NB4 (cell line): ENCODE data around the gene LRRC37B.
"Not testable (repeated sequence)": the region's sequence is repeated elsewhere in the genome, so short reads cannot be mapped to it uniquely, and the experiment has no call there.

Experiments
- DNase-seq: peaks from one replicate; pipeline ENCODE4 v3.0.0; 2010; ENCODE audit warnings: low read depth
- H3K4me3 ChIP-seq: one replicate; pipeline ENCODE4 v1.5.1; 2011; ENCODE audit warnings: mild to moderate bottlenecking, low read depth, low read length, moderate library complexity
- MYC ChIP-seq: IDR thresholded peaks from 2 replicates; pipeline ENCODE4 v1.6.1; 2011; ENCODE audit warnings: low read depth, low read length
- POLR2A ChIP-seq: IDR thresholded peaks from 2 replicates; pipeline ENCODE4 v1.6.1; 2011; ENCODE audit warnings: mild to moderate bottlenecking; ENCODE audit not compliant: insufficient read length; ENCODE audit errors: extremely low read depth
- TF ChIP-seq, protein P1 (sequence below): IDR thresholded peaks from one replicate; pipeline ENCODE4 v1.5.1; 2012; ENCODE audit warnings: low read depth, low read length
- TF ChIP-seq, protein P2 (sequence below): IDR thresholded peaks from 2 replicates; pipeline ENCODE4 v1.6.1; 2011; ENCODE audit warnings: low read depth, low read length

Gene LRRC37B

DNA sequence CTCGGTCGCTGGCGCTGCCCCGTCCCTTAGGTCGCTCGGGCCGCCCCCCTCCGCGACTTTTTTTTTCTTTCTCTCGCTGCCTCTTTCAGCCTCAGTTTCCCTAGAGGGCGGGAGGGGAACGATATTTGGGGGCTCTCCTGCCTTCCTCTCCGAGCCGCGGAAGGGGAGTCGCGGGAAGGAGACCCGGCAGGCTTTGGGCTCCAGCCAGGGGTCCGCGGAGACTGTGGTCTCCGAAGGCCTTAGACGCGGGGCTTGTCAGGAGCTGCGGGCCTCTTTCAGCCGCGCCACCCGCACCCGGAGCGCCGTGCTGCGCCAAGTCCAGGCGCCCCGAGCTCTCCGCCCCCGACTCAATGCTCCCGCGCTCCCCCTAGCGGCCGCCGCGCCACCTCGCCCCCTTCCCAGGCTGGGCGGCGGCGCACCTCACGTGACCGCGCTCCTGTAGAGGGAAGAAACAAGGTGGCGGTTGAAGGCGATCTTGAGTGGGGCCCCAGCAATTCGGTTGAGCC lies at the start of gene LRRC37B:
TSS of gene LRRC37B (plus strand) at position 427 of the 506 bp plus-strand sequence. CDS start 14,010 bp downstream, outside the sequence.
- TF ChIP-seq, protein P1, sequence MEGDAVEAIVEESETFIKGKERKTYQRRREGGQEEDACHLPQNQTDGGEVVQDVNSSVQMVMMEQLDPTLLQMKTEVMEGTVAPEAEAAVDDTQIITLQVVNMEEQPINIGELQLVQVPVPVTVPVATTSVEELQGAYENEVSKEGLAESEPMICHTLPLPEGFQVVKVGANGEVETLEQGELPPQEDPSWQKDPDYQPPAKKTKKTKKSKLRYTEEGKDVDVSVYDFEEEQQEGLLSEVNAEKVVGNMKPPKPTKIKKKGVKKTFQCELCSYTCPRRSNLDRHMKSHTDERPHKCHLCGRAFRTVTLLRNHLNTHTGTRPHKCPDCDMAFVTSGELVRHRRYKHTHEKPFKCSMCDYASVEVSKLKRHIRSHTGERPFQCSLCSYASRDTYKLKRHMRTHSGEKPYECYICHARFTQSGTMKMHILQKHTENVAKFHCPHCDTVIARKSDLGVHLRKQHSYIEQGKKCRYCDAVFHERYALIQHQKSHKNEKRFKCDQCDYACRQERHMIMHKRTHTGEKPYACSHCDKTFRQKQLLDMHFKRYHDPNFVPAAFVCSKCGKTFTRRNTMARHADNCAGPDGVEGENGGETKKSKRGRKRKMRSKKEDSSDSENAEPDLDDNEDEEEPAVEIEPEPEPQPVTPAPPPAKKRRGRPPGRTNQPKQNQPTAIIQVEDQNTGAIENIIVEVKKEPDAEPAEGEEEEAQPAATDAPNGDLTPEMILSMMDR = peak; percentile 75
- 0 out of 2 replicates have a peak, but pooled peaks have one; percentile 48 for TF ChIP-seq MYC
- TF ChIP-seq, protein P2, sequence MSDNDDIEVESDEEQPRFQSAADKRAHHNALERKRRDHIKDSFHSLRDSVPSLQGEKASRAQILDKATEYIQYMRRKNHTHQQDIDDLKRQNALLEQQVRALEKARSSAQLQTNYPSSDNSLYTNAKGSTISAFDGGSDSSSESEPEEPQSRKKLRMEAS = peak; percentile 83
- TF ChIP-seq POLR2A = peak; percentile 47
- H3K4me3 ChIP-seq = peak within 1 kb of the TSS; percentile 82
- DNase-seq = peak; percentile 93

DNA sequence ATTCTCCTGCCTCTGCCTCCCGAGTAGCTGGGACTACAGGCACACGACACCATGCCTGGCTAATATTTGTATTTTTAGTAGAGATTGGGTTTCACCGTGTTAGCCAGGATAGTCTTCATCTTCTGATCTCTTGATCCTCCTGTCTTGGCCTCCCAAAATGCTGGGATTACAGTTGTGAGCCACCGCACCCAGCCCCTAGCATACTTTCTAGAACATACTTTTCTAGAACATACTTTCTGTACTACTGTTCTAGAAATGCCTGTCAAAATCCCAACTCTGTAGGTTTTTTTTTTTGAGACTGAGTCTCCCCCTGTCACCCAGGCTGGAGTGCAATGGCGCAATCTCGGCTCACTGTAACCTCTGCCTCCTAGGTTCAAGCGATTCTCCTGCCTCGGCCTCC lies 43.1 kb upstream of the LRRC37B start:
- H3K4me3 ChIP-seq, DNase-seq: not testable (repeated sequence)

DNA sequence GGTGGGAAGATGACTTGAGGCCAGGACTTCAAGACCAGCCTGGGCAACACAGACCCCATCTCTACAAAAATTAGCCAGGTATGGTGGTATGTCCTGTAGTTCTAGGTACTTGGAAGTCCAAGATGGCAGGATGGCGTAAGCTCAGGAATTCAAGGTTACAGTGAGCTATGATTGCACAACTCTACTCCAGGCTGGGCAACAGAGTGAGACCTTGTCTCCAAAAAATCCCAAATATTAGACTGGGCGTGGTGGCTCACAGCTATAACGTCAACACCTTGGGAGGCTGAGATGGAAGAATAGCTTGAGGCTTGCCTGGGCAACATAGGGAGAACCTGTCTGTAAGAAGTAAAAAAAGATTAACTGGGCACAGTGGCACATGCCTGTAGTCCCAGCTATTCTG lies 39.5 kb upstream of the LRRC37B start:
- no peak overlapping the region for H3K4me3 ChIP-seq
- DNase-seq = no peak
- TF ChIP-seq, protein P1 = no peak
- TF ChIP-seq, protein P2 = no peak
- TF ChIP-seq MYC = no peak
- no peak for TF ChIP-seq POLR2A

DNA sequence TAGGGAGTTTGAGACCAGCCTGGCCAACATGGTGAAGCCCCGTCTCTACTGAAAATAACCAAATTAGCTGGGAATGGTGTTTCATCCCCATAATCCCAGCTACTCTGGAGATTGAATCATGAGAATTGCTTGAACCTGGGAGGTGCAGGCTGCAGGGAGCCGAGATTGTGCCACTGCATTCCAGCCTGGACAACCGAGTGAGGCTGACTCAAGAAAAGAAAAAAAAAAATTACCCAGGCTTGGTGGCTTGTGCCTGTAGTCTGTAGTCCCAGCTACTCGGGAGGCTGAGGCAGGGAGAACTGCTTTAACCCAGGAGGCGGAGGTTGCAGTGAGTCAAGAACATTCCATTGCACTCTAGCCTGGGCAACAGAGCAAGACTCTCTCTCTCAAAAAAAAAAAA lies 36.8 kb upstream of the LRRC37B start:
- DNase-seq, H3K4me3 ChIP-seq: not testable (repeated sequence)

DNA sequence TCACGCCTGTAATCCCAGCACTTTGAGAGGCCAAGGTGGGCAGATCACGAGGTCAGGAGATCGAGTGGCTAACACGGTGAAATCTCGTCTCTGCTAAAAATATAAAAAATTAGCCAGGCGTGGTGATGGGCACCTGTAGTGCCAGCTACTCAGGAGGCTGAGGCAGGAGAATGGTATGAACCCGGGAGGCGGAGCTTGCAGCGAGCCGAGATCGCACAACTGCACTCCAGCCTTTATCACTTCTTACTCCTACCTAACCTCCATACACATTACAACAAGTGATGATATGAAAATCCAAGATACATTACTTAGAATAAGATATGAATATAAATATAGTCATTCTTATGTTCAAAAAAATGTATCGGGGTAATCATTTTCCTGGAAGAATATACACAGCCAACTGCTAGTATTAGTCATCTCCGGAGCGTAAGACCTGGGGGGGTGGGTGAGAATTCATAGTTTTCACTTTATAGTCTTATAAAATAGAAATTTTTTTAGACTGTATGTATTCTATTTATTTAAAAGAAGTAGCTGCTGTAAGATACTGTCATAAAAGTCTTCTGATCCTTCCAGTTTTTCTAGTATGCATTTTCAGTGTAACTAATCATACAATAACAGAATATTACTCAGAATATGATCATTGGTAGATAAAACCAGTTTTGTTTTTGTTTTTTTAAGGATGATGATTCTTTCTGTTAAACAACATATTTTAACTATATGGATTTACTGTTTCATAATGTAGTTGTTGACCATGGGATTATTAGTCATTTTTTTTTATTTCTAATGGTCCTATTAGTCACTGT lies 32.7 kb upstream of the LRRC37B start:
- H3K4me3 ChIP-seq, DNase-seq: not testable (repeated sequence)

DNA sequence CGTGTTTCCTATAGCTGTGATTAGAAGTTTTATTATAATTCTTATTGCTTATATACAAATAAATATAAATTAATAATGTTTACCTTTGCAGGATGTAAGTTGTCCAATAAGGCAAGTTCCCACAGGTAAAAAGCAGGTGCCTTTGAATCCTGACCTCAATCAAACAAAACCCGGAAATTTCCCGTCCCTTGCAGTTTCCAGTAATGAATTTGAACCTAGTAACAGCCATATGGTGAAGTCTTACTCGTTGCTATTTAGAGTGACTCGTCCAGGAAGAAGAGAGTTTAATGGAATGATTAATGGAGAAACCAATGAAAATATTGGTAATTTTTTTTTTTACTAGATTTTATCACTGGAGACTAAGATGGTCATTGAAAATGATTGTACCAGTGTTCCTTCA lies 31.8 kb upstream of the LRRC37B start:
- not testable (repeated sequence) for DNase-seq, H3K4me3 ChIP-seq

DNA sequence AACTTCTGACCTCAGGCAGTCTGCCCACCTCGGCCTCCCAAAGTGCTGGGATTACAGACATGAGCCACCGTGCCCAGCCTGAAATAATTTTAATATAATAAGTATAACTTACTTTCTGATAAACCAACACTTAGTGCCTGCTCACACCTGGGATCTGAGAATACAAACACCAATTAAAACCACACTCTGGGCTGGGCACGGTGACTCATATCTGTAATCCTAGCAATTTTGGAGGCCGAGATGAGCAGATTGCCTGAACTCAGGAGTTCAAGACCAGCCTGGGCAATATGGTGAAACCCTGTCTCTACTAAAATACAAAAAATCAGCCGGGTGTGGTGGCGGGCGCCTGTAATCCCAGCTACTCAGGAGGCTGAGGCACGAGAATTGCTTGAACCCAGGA lies 15.4 kb upstream of the LRRC37B start:
- H3K4me3 ChIP-seq, DNase-seq: not testable (repeated sequence)

DNA sequence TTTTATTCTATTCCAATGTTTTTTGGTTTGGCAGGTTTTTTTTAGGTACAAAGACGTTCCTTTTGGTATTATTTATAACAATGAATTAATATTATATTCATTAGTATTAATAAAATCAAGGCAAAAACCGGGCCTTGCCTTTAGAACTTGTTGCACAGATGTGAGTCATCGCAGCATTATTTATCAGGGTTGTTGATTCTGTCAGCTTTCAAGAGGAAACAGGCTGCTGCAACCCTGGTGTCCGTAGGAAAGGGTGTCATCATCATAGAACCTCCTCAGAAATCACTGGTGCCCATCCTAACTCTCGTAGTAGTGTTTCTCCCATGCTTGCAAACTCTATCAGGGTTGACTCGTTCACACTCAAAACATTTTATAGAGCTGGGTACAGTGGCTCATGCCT lies 10.2 kb upstream of the LRRC37B start:
- DNase-seq = no peak
- H3K4me3 ChIP-seq = no peak overlapping the region
- TF ChIP-seq POLR2A (no peak), MYC (no peak)
- TF ChIP-seq, protein P2 = no peak
- TF ChIP-seq, protein P1 = no peak
